ENCODE results near the gene NUMB. TPM values are rescaled to one million over a fixed set of nuclear protein-coding genes. Genes with fewer than 3 reads are reported as not detected.
A peak's percentile ranks its signal among the peaks of the same experiment; 100 is the strongest.

Gene NUMB
- total RNA-seq, 1 donor from 2014 or later, result 38.9 TPM

DNA sequence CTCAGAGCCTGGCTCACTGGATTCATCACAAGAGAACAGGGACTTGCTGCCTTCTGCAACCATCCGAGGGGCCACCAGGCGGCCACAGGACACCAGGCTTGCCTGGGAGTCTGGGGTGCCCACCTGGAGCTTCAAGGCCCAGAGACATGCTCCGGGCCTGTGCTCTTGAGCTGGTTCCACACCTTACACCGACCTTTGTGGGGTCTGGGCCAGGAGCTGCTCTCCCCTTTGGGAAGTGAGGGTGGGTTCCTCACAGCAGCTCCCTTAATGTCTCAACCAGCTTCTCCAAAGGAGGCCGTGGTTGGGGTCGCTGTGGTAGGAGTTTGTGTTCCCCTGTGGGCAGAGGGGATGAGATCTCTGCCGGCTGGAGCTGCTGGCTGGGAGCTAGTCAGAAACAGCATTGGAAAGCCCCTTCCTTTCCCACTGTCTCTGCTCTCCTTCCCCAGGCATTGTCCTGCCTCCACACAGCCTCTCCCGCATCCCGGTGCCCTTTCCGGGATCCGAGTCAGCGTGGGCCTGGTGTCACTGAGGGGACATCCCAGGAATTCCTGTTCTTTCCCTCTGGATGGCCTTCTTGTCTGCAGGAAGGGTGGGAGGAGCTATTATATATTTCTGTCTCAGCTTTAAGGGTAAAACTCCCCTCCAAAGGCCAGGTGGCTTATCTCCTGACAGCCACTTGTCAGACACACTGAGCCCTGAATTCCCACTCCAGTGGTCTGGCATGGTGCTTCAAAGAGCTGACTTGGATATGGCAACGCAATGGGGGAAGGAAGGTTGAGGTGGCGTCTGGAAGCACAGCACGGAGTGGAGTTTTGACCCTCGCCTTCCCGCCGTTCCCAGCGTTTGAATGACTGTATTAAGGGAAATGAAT, 226.1 kb downstream of the NUMB start:
- DNase-seq, result no peak

DNA sequence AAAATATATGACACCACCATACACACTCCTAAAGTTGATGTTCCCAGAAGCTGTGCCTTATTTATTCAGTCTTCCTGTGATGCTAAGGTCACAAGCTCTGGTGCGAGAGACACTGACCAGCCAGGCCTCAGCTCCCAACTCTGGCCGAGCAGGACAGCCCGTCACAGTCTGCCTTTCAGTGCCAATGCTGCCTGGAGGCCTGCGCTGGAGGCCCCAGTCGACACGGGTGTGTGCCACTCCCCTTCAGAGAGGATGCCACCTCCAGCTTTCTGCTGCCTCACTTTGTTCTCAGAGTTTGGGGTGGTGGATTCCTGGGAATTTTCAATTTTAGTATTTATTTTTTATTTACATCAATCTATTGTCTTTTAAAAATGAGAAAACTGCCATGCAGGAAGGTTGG, 228.3 kb downstream of the NUMB start:
- DNase-seq, result no peak

DNA sequence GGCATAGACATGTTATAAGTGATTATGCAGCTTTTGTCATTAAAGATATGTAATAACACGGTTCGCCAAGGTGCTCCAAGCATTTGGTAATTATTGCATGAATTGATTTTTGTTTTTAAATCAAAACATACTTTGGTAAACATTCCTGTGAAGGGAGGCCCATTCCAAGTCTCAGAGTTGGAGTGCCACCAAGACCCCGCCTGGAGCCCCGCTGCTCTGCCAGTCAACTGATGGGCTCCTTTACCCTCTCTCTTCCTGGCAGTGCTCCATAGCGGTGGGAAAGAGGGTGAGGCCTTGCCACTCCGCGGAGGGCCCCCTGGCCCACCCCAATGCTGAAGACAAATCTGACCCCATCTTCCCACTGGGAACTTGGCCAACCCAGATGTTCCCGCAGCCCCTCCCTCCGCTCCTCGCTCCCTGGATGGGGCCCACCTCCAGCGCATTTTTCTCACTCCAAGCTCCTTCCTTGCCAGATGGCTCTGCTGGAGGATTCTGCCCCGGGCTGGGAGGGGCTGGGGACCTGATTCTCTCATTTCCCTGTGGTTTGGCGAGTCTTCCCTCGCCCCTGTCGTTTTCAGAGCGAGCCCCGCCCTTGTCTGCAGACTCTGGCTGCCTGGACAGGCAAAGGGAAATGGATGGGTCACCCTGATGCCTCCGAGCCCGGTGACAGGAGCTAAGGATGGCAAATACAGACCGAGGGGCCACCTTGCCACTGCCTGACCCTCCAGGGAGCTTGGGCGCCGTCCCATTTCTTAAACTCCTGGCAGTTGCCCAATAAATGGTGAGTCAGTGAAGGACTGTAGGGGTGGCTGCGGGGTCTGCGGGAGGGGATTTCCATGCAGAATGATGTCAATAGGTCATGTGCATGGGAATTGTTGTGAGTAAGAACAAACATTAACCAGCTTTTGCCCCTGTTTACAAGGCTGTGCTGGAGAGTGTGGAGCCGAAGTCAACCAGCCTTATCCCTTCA, 230.2 kb downstream of the NUMB start:
- peak; percentile 89 for DNase-seq

DNA sequence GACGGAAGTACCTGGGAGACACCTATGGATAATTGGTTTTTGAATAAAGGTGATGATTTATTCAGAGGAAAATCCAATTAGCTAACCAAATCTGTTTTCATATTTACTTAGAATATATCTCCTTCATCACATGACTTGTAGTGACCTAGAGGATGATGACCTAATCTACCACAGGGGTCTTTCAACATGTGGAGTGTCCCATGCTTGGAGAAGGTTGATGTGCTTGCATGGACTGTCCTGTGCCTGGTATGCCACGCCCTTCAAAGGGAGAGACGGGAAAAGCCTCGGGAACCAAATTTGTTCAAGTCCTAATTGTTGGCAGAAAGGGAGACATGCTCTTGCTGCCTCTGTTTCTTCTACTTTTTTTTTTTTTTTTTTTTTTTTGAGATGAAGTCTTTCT, 232.8 kb downstream of the NUMB start:
- no peak for DNase-seq

Small RNAs within 50 kb of the gene (small RNA-seq; reads per million reads assigned to genes)
- not detected for gene RNU6-419P (ENCODE audit: low replicate concordance)

Other genes with a start within 250 kb of the NUMB start
- gene PAPLN, start 221.0 kb downstream of the NUMB start, total RNA-seq, result 7.3 TPM
- gene RIOX1, start 32.4 kb upstream of the NUMB start, total RNA-seq, result 11.9 TPM
- 8.3 TPM for gene ACOT1, start 78.6 kb upstream of the NUMB start, total RNA-seq
- gene HEATR4, start 100.4 kb upstream of the NUMB start, total RNA-seq, result 0.51 TPM
- gene ACOT2, start 110.7 kb upstream of the NUMB start, total RNA-seq, result 45.7 TPM
- gene ACOT4, start 133.3 kb upstream of the NUMB start, total RNA-seq, result not detected
- gene ACOT6, start 154.0 kb upstream of the NUMB start, total RNA-seq, result not detected
- gene DNAL1, start 186.4 kb upstream of the NUMB start, total RNA-seq, result 7.4 TPM

Data from tongue (tissue), 3 donors.